NB4 (cell line): ENCODE results near the gene AP2M1.

ENCODE experiments used
- DNase-seq: peaks from one replicate; pipeline ENCODE4 v3.0.0; 2010; ENCODE audit warnings: low read depth
- H3K4me3 ChIP-seq: one replicate; pipeline ENCODE4 v1.5.1; 2011; ENCODE audit warnings: mild to moderate bottlenecking, low read depth, low read length, moderate library complexity
- MYC ChIP-seq: IDR thresholded peaks from 2 replicates; pipeline ENCODE4 v1.6.1; 2011; ENCODE audit warnings: low read depth, low read length
- POLR2A ChIP-seq: IDR thresholded peaks from 2 replicates; pipeline ENCODE4 v1.6.1; 2011; ENCODE audit warnings: mild to moderate bottlenecking; ENCODE audit not compliant: insufficient read length; ENCODE audit errors: extremely low read depth
- TF ChIP-seq, protein P1 (sequence below): IDR thresholded peaks from 2 replicates; pipeline ENCODE4 v1.6.1; 2011; ENCODE audit warnings: low read depth, low read length
- TF ChIP-seq, protein P2 (sequence below): IDR thresholded peaks from one replicate; pipeline ENCODE4 v1.5.1; 2012; ENCODE audit warnings: low read depth, low read length

The AP2M1 gene

GRCh38 chr3:184174646-184175492 lies at the start of gene AP2M1:
AP2M1 (plus strand) TSS chr3:184174855; CDS start chr3:184176994, 2,139 bp downstream.
- TF ChIP-seq, protein P1, sequence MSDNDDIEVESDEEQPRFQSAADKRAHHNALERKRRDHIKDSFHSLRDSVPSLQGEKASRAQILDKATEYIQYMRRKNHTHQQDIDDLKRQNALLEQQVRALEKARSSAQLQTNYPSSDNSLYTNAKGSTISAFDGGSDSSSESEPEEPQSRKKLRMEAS = peak; percentile 51; the same call in 1 of the 2 replicates
- TF ChIP-seq MYC (peak; percentile 61), POLR2A (peak; percentile 64)
- TF ChIP-seq, protein P2, sequence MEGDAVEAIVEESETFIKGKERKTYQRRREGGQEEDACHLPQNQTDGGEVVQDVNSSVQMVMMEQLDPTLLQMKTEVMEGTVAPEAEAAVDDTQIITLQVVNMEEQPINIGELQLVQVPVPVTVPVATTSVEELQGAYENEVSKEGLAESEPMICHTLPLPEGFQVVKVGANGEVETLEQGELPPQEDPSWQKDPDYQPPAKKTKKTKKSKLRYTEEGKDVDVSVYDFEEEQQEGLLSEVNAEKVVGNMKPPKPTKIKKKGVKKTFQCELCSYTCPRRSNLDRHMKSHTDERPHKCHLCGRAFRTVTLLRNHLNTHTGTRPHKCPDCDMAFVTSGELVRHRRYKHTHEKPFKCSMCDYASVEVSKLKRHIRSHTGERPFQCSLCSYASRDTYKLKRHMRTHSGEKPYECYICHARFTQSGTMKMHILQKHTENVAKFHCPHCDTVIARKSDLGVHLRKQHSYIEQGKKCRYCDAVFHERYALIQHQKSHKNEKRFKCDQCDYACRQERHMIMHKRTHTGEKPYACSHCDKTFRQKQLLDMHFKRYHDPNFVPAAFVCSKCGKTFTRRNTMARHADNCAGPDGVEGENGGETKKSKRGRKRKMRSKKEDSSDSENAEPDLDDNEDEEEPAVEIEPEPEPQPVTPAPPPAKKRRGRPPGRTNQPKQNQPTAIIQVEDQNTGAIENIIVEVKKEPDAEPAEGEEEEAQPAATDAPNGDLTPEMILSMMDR = no peak
- DNase-seq = peak; percentile 98
- H3K4me3 ChIP-seq = peak within 1 kb of the TSS; percentile 82

- no peak for DNase-seq
- no peak overlapping the region for H3K4me3 ChIP-seq
- TF ChIP-seq POLR2A = no peak
- TF ChIP-seq, protein P1 = no peak
- TF ChIP-seq, protein P2 = no peak
Observed at GRCh38 chr3:184126006-184126405, 48.6 kb upstream of the AP2M1 start.

- DNase-seq = peak; percentile 54
- TF ChIP-seq MYC = no peak
- TF ChIP-seq, protein P2 = peak; percentile 60
Observed at GRCh38 chr3:184129012-184129411, 45.6 kb upstream of the AP2M1 start.

GRCh38 chr3:184132945-184133344 lies 41.7 kb upstream of the AP2M1 start:
- TF ChIP-seq, protein P2 = no peak
- TF ChIP-seq MYC = no peak
- TF ChIP-seq POLR2A = no peak
- TF ChIP-seq, protein P1 = no peak
- no peak for DNase-seq
- H3K4me3 ChIP-seq = no peak overlapping the region

More at GRCh38 chr3:184129012-184129411, 45.6 kb upstream of the AP2M1 start:
- no peak overlapping the region for H3K4me3 ChIP-seq

GRCh38 chr3:184133840-184134745 lies 40.6 kb upstream of the AP2M1 start:
- TF ChIP-seq POLR2A = peak; percentile 39
- TF ChIP-seq MYC = peak; percentile 99
- TF ChIP-seq, protein P2 = no peak
- TF ChIP-seq, protein P1 = peak; percentile 96
- peak; percentile 91 for DNase-seq
- peak overlapping the region; percentile 100 for H3K4me3 ChIP-seq
